Tongue (tissue), 2 donors: ENCODE data around the gene FRAS1. TPM values are rescaled to one million over a fixed set of nuclear protein-coding genes. Genes with fewer than 3 reads are reported as not detected.
"Not testable (repeated sequence)": the region's sequence is repeated elsewhere in the genome, so short reads cannot be mapped to it uniquely, and the experiment has no call there.

ENCODE experiments used
- DNase-seq: peaks from one replicate; pipeline ENCODE4 v3.0.0-alpha.2; 2015
- total RNA-seq: library from RNA; depleted of rRNA; stranded (reverse); fragments of >200 nt; gene quantifications from one replicate; pipeline ENCODE4 v1.2.3, GENCODE V29; 2014

The FRAS1 gene
- total RNA-seq, 1 donor from 2014 or later = 46.9 TPM

- DNase-seq = no peak
Observed at GRCh38 chr4:78451407-78451806, 394.3 kb downstream of the FRAS1 start.

- no peak for DNase-seq
Observed at GRCh38 chr4:78454016-78454415, 396.9 kb downstream of the FRAS1 start.

- no peak for DNase-seq
Observed at GRCh38 chr4:78457751-78458150, 400.6 kb downstream of the FRAS1 start.

GRCh38 chr4:78459327-78459726 lies 402.2 kb downstream of the FRAS1 start:
- no peak for DNase-seq

GRCh38 chr4:78460368-78460767 lies 403.2 kb downstream of the FRAS1 start:
- no peak for DNase-seq

- DNase-seq = no peak
Observed at GRCh38 chr4:78464265-78464664, 407.1 kb downstream of the FRAS1 start.

GRCh38 chr4:78467223-78467622 lies 410.1 kb downstream of the FRAS1 start:
- not testable (repeated sequence) for DNase-seq

GRCh38 chr4:78468272-78468671 lies 411.1 kb downstream of the FRAS1 start:
- no peak for DNase-seq

- DNase-seq = no peak
Observed at GRCh38 chr4:78476108-78476704, 419.1 kb downstream of the FRAS1 start.

- no peak for DNase-seq
Observed at GRCh38 chr4:78477276-78477675, 420.2 kb downstream of the FRAS1 start.

- DNase-seq = no peak
Observed at GRCh38 chr4:78478523-78478922, 421.4 kb downstream of the FRAS1 start.

GRCh38 chr4:78480286-78480685 lies 423.2 kb downstream of the FRAS1 start:
- no peak for DNase-seq

- no peak for DNase-seq
Observed at GRCh38 chr4:78481180-78481579, 424.1 kb downstream of the FRAS1 start.

GRCh38 chr4:78482281-78482680 lies 425.2 kb downstream of the FRAS1 start:
- no peak for DNase-seq

- DNase-seq = no peak
Observed at GRCh38 chr4:78483811-78484210, 426.7 kb downstream of the FRAS1 start.

GRCh38 chr4:78484574-78484973 lies 427.5 kb downstream of the FRAS1 start:
- DNase-seq = no peak

- DNase-seq = no peak
Observed at GRCh38 chr4:78493731-78494130, 436.6 kb downstream of the FRAS1 start.

- DNase-seq = no peak
Observed at GRCh38 chr4:78496021-78496643, 439.0 kb downstream of the FRAS1 start.

- not testable (repeated sequence) for DNase-seq
Observed at GRCh38 chr4:78506260-78506659, 449.1 kb downstream of the FRAS1 start.

GRCh38 chr4:78509043-78509442 lies 451.9 kb downstream of the FRAS1 start:
- DNase-seq = no peak

GRCh38 chr4:78510108-78510507 lies 453.0 kb downstream of the FRAS1 start:
- DNase-seq = no peak

- DNase-seq = no peak
Observed at GRCh38 chr4:78510681-78511080, 453.6 kb downstream of the FRAS1 start.

GRCh38 chr4:78512357-78512920 lies 455.3 kb downstream of the FRAS1 start:
- DNase-seq = no peak

- no peak for DNase-seq
Observed at GRCh38 chr4:78513411-78513975, 456.4 kb downstream of the FRAS1 start.
